Memory B cell (primary cell): ENCODE data around the gene TIPRL.
"Not testable (repeated sequence)": the region's sequence is repeated elsewhere in the genome, so short reads cannot be mapped to it uniquely, and the experiment has no call there.

ENCODE experiments used
- ATAC-seq: fragments of 150-1000 bp; cut with Tn5 transposase; 2 replicates; pipeline ENCODE4 v1.10.0; 2021; ENCODE audit warnings: low read depth, mild to moderate bottlenecking, moderate library complexity
- DNase-seq, 2 donors: peaks; one replicate each; pipeline ENCODE4 v3.0.0; 2022; ENCODE audit warnings: low spot score in 2 of 2
- H3K27ac Mint-ChIP-seq: one replicate; pipeline ENCODE4 v1.8.0; 2022; ENCODE audit warnings: mild to moderate bottlenecking, moderate library complexity, mixed read lengths
- H3K27me3 Mint-ChIP-seq: one replicate; pipeline ENCODE4 v1.8.0; 2022; ENCODE audit warnings: mixed read lengths
- H3K36me3 Mint-ChIP-seq: one replicate; pipeline ENCODE4 v1.8.0; 2022; ENCODE audit warnings: mild to moderate bottlenecking, mixed read lengths
- H3K4me1 Mint-ChIP-seq: one replicate; pipeline ENCODE4 v1.8.0; 2022; ENCODE audit warnings: mixed read lengths
- H3K4me3 Mint-ChIP-seq: one replicate; pipeline ENCODE4 v1.8.0; 2022; ENCODE audit warnings: mild to moderate bottlenecking, moderate library complexity, mixed read lengths
- H3K9me3 Mint-ChIP-seq: one replicate; pipeline ENCODE4 v1.8.0; 2022; ENCODE audit warnings: mixed read lengths

TIPRL gene

GRCh38 chr1:168170564-168171508 is 7.9 kb upstream of the TIPRL start:
- H3K27ac Mint-ChIP-seq, result no peak overlapping the region

GRCh38 chr1:168172250-168172915 is 6.4 kb upstream of the TIPRL start:
- Mint-ChIP-seq H3K4me1 (peaks cover 4% of the 10 kb centered on the region), H3K27me3 (peaks cover 7% of the 10 kb centered on the region), H3K9me3 (peaks cover 2% of the 10 kb centered on the region), H3K27ac (no peak overlapping the region), H3K36me3 (peaks cover 3% of the 10 kb centered on the region), H3K4me3 (no peak overlapping the region)
- DNase-seq (no peak), ATAC-seq (no peak)

More at GRCh38 chr1:168170564-168171508, 7.9 kb upstream of the TIPRL start:
- peak; percentile 53 for ATAC-seq
- Mint-ChIP-seq H3K27me3 (peaks cover 7% of the 10 kb centered on the region), H3K4me1 (peaks cover 4% of the 10 kb centered on the region), H3K36me3 (peaks cover 3% of the 10 kb centered on the region), H3K4me3 (no peak overlapping the region), H3K9me3 (peaks cover 2% of the 10 kb centered on the region)
- DNase-seq, result no peak

- Mint-ChIP-seq H3K4me3 (no peak overlapping the region), H3K27me3 (peaks cover 5% of the 10 kb centered on the region), H3K27ac (no peak overlapping the region), H3K9me3 (peaks cover 2% of the 10 kb centered on the region), H3K4me1 (no peaks in the 10 kb centered on the region), H3K36me3 (peaks cover 3% of the 10 kb centered on the region)
- ATAC-seq (no peak), DNase-seq (no peak)
Measured at GRCh38 chr1:168178227-168178637, 530 bp upstream of the TIPRL start.

GRCh38 chr1:168179438-168180147 is 831 bp downstream of the TIPRL start:
- ATAC-seq (no peak), DNase-seq (no peak)
- H3K36me3 Mint-ChIP-seq, result peaks cover 6% of the 10 kb centered on the region
- peaks cover 3% of the 10 kb centered on the region for H3K4me1 Mint-ChIP-seq
- peaks cover 2% of the 10 kb centered on the region for H3K27me3 Mint-ChIP-seq
- H3K9me3 Mint-ChIP-seq, result no peaks in the 10 kb centered on the region
- H3K4me3 Mint-ChIP-seq, result no peak overlapping the region
- H3K27ac Mint-ChIP-seq, result no peak overlapping the region

GRCh38 chr1:168180148-168180524 is 1.4 kb downstream of the TIPRL start:
- Mint-ChIP-seq H3K36me3 (peaks cover 5% of the 10 kb centered on the region), H3K27me3 (no peaks in the 10 kb centered on the region), H3K9me3 (no peaks in the 10 kb centered on the region), H3K4me3 (no peak overlapping the region), H3K27ac (no peak overlapping the region), H3K4me1 (peaks cover 3% of the 10 kb centered on the region)
- no peak for DNase-seq
- no peak for ATAC-seq

GRCh38 chr1:168181063-168181720 is 2.4 kb downstream of the TIPRL start:
- H3K36me3 Mint-ChIP-seq, H3K27ac Mint-ChIP-seq, H3K4me3 Mint-ChIP-seq, H3K4me1 Mint-ChIP-seq, ATAC-seq, H3K27me3 Mint-ChIP-seq, DNase-seq, H3K9me3 Mint-ChIP-seq: not testable (repeated sequence)

GRCh38 chr1:168187177-168187576 is 8.4 kb downstream of the TIPRL start:
- peaks cover 20% of the 10 kb centered on the region for H3K36me3 Mint-ChIP-seq
- no peak overlapping the region for H3K4me3 Mint-ChIP-seq
- ATAC-seq, result no peak
- peaks cover 5% of the 10 kb centered on the region for H3K4me1 Mint-ChIP-seq
- no peaks in the 10 kb centered on the region for H3K27me3 Mint-ChIP-seq
- no peak overlapping the region for H3K27ac Mint-ChIP-seq
- DNase-seq, result no peak
- H3K9me3 Mint-ChIP-seq, result no peaks in the 10 kb centered on the region

GRCh38 chr1:168190403-168190802 is 11.6 kb downstream of the TIPRL start:
- Mint-ChIP-seq H3K27ac (no peak overlapping the region), H3K9me3 (no peaks in the 10 kb centered on the region)

GRCh38 chr1:168195199-168196135 is 16.7 kb downstream of the TIPRL start:
- Mint-ChIP-seq H3K4me3 (no peak overlapping the region), H3K9me3 (no peaks in the 10 kb centered on the region), H3K36me3 (peaks cover 31% of the 10 kb centered on the region), H3K4me1 (peaks cover 4% of the 10 kb centered on the region), H3K27ac (peak overlapping the region; percentile 26), H3K27me3 (no peaks in the 10 kb centered on the region)
- ATAC-seq, result no peak
- DNase-seq, result no peak

More at GRCh38 chr1:168190403-168190802, 11.6 kb downstream of the TIPRL start:
- H3K4me1 Mint-ChIP-seq, result peaks cover 2% of the 10 kb centered on the region
- H3K27me3 Mint-ChIP-seq, result no peaks in the 10 kb centered on the region
- ATAC-seq, result no peak
- no peak overlapping the region for H3K4me3 Mint-ChIP-seq
- DNase-seq, result no peak
- H3K36me3 Mint-ChIP-seq, result peaks cover 26% of the 10 kb centered on the region

GRCh38 chr1:168199056-168199455 is 20.3 kb downstream of the TIPRL start:
- peaks cover 38% of the 10 kb centered on the region for H3K36me3 Mint-ChIP-seq
- no peaks in the 10 kb centered on the region for H3K9me3 Mint-ChIP-seq
- H3K4me3 Mint-ChIP-seq, result no peak overlapping the region
- no peak overlapping the region for H3K27ac Mint-ChIP-seq
- H3K27me3 Mint-ChIP-seq, result no peaks in the 10 kb centered on the region
- no peak for DNase-seq
- ATAC-seq, result no peak
- H3K4me1 Mint-ChIP-seq, result peaks cover 4% of the 10 kb centered on the region

GRCh38 chr1:168202941-168203654 is 24.3 kb downstream of the TIPRL start:
- Mint-ChIP-seq H3K36me3 (peaks cover 36% of the 10 kb centered on the region), H3K4me3 (no peak overlapping the region)

GRCh38 chr1:168206111-168206510 is 27.3 kb downstream of the TIPRL start:
- Mint-ChIP-seq H3K27me3 (no peaks in the 10 kb centered on the region), H3K36me3 (peaks cover 20% of the 10 kb centered on the region), H3K9me3 (no peaks in the 10 kb centered on the region), H3K4me3 (no peak overlapping the region), H3K27ac (peak overlapping the region; percentile 40), H3K4me1 (no peaks in the 10 kb centered on the region)
- ATAC-seq (no peak), DNase-seq (no peak)

More at GRCh38 chr1:168202941-168203654, 24.3 kb downstream of the TIPRL start:
- DNase-seq (no peak), ATAC-seq (no peak)
- H3K4me1 Mint-ChIP-seq, result no peaks in the 10 kb centered on the region
- no peak overlapping the region for H3K27ac Mint-ChIP-seq
- no peaks in the 10 kb centered on the region for H3K9me3 Mint-ChIP-seq
- H3K27me3 Mint-ChIP-seq, result no peaks in the 10 kb centered on the region
